ENCODE results near the gene CDT1. TPM values are rescaled to one million over a fixed set of nuclear protein-coding genes. Genes with fewer than 3 reads are reported as not detected.

Gene CDT1
- total RNA-seq, 3 donors from 2014 or later: 1.3 to 3.3 (median 3.2) TPM

DNA sequence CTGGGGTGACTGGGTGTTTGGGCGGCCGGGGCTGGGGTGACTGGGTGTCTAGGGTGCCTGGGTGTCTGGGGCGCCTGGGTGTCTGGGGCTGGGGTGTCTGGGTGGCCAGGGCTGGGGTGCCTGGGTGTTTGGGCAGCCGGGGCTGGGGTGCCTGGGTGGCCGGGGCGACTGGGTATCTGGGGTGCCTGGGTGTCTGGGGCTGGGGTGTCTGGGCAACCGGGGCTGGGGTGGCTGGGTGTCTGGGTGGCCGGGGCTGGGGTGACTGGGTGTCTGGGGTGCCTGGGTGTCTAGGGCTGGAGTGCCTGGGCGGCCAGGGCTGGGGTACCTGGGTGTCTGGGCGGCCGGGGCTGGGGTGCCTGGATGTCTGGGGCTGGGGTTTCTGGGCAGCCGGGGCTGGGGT lies 21.6 kb downstream of the CDT1 start:
- no peaks in the 10 kb centered on the region for H3K27me3 ChIP-seq
- TF ChIP-seq, protein P1, sequence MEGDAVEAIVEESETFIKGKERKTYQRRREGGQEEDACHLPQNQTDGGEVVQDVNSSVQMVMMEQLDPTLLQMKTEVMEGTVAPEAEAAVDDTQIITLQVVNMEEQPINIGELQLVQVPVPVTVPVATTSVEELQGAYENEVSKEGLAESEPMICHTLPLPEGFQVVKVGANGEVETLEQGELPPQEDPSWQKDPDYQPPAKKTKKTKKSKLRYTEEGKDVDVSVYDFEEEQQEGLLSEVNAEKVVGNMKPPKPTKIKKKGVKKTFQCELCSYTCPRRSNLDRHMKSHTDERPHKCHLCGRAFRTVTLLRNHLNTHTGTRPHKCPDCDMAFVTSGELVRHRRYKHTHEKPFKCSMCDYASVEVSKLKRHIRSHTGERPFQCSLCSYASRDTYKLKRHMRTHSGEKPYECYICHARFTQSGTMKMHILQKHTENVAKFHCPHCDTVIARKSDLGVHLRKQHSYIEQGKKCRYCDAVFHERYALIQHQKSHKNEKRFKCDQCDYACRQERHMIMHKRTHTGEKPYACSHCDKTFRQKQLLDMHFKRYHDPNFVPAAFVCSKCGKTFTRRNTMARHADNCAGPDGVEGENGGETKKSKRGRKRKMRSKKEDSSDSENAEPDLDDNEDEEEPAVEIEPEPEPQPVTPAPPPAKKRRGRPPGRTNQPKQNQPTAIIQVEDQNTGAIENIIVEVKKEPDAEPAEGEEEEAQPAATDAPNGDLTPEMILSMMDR (IDR thresholded peaks at IDR 0.05): no peak
- no peak for TF ChIP-seq POLR2A (IDR thresholded peaks at IDR 0.05)
- no peak for TF ChIP-seq POLR2AphosphoS5 (IDR thresholded peaks at IDR 0.05)
- no peak overlapping the region for H3K27ac ChIP-seq
- intact Hi-C loops (cut with DNase I; ENCODE audit: low total_unique reads): no loop called here
- no peaks in the 10 kb centered on the region for H3K4me1 ChIP-seq
- no peak for DNase-seq (ENCODE audit: low spot score in 2 of 2)
- no peaks in the 10 kb centered on the region for H3K36me3 ChIP-seq
- no peaks in the 10 kb centered on the region for H3K9me3 ChIP-seq
- H3K4me3 ChIP-seq: no peak overlapping the region

DNA sequence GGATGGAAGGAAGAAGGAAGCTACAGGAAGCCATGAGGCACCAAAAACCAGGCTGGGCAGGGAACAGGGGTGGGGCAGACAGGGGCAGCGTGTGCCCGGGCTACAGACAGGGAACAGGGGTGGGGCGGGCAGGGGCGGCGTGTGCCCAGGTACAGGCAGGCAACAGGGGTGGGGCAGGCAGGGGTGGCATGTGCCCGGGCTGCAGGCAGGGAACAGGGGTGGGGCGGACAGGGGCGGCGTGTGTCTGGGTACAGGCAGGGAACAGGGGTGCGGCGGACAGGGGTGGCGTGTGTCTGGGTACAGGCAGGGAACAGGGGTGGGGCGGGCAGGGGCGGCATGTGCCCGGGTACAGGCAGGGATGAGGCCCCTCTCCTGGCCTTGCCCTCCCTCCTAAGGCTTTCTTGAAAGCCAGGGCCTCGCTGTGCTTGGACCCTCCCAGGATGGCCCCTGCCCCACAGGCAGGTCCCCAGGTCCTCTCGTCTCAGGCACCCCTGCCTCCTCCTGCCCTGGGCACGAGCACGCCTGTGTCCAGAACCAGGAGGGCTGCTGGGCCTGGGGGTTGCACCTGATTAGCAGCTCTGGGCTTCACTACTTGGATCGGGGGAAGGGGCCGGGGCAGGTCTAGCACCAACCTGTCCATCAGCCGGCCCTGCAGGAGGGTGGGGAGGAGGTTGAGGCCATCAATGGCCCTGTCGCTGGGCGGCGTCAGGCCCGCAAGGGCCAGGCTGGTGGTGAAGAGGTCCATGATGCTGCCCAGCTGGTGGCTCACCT lies 22.7 kb downstream of the CDT1 start:
- intact Hi-C loops (cut with DNase I; ENCODE audit: low total_unique reads): no loop called here
- Histone ChIP-seq H3K36me3 (no peaks in the 10 kb centered on the region), H3K4me3 (no peak overlapping the region), H3K27ac (no peak overlapping the region), H3K27me3 (no peaks in the 10 kb centered on the region), H3K9me3 (no peaks in the 10 kb centered on the region), H3K4me1 (no peaks in the 10 kb centered on the region)
- no peak for DNase-seq (ENCODE audit: low spot score in 2 of 2)
- TF ChIP-seq POLR2AphosphoS5 (IDR thresholded peaks at IDR 0.05): no peak
- TF ChIP-seq POLR2A (IDR thresholded peaks at IDR 0.05): no peak
- TF ChIP-seq, protein P1 (IDR thresholded peaks at IDR 0.05): no peak

DNA sequence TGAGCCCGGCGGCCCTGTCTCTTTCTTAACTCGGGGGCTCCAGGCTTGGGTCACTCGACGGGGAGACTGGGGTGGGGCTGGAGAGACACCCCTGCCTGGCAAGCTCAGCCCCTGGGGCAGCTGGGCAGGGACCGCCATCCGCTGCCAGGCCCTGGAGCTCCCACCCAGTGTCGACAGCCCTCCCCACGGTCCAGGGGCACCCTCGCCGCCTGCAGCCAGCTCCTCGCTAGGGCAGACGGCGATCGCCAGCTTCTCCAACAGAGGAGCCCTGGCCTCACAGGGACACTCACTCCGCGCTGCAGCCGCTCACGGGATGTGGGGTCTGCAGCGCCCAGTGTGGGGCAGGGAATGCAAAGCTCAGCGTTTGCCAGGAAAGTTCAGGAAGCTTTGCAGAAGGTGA lies 24.1 kb downstream of the CDT1 start:
- intact Hi-C loops (cut with DNase I; ENCODE audit: low total_unique reads): no loop called here
- no peak overlapping the region for H3K27ac ChIP-seq
- DNase-seq (ENCODE audit: low spot score in 2 of 2): no peak
- no peaks in the 10 kb centered on the region for H3K27me3 ChIP-seq
- H3K9me3 ChIP-seq: no peaks in the 10 kb centered on the region
- H3K4me1 ChIP-seq: no peaks in the 10 kb centered on the region
- no peaks in the 10 kb centered on the region for H3K36me3 ChIP-seq
- no peak overlapping the region for H3K4me3 ChIP-seq
- no peak for TF ChIP-seq POLR2AphosphoS5 (IDR thresholded peaks at IDR 0.05)
- no peak for TF ChIP-seq POLR2A (IDR thresholded peaks at IDR 0.05)
- TF ChIP-seq, protein P1 (IDR thresholded peaks at IDR 0.05): no peak

DNA sequence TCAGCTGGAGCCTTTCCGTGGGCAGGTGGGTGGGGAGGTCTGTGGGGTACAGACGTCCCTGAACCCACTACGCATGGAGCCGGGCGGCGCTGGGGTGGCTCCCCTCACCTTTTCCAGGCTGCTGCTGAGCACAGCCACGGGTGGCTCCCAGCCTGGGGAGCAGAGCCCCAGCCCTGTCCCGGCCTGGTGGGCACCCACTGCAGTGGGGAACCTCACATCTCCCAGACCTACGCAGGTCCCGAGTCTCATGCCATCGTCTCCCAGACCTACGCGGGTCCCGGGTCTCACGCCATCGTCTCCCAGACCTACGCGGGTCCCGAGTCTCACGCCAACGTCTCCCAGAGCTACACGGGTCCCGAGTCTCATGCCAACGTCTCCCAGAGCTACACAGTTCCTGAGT lies 25.1 kb downstream of the CDT1 start:
- no peak for DNase-seq (ENCODE audit: low spot score in 2 of 2)
- TF ChIP-seq POLR2A (IDR thresholded peaks at IDR 0.05) (no peak), POLR2AphosphoS5 (IDR thresholded peaks at IDR 0.05) (no peak)
- TF ChIP-seq, protein P1 (IDR thresholded peaks at IDR 0.05): no peak
- intact Hi-C loops (cut with DNase I; ENCODE audit: low total_unique reads): no loop called here
- H3K4me1 ChIP-seq: no peaks in the 10 kb centered on the region
- H3K27ac ChIP-seq: no peak overlapping the region
- no peak overlapping the region for H3K4me3 ChIP-seq
- H3K9me3 ChIP-seq: no peaks in the 10 kb centered on the region
- H3K27me3 ChIP-seq: no peaks in the 10 kb centered on the region
- H3K36me3 ChIP-seq: no peaks in the 10 kb centered on the region

DNA sequence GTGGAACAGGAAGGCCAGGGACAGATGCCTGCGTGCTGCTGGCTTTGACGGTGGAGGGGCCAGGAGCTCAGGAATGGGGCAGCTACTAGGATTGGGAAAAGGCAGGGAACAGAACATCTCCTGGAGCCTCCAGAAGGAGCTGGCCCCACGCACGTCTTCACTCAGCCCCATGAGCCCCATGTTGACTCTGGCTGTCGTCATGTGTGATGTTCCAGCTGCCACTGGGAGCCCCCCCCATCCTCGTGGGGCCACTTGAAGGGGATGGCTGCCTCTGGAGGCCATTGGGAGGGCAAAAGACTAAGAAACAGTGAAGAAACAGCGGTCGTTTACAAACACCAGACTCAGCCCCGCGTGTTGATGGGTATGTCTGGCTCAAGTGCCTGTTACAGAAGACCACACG lies 26.7 kb downstream of the CDT1 start:
- no peaks in the 10 kb centered on the region for H3K36me3 ChIP-seq
- H3K27ac ChIP-seq: no peak overlapping the region
- DNase-seq (ENCODE audit: low spot score in 2 of 2): no peak

More for the DNA sequence above, 26.7 kb downstream of the CDT1 start:
- H3K27me3 ChIP-seq: no peaks in the 10 kb centered on the region
- no peak overlapping the region for H3K4me3 ChIP-seq
- no peaks in the 10 kb centered on the region for H3K4me1 ChIP-seq
- H3K9me3 ChIP-seq: no peaks in the 10 kb centered on the region
- no peak for TF ChIP-seq POLR2AphosphoS5 (IDR thresholded peaks at IDR 0.05)
- no peak for TF ChIP-seq POLR2A (IDR thresholded peaks at IDR 0.05)
- TF ChIP-seq, protein P1 (IDR thresholded peaks at IDR 0.05): no peak
- intact Hi-C loops (cut with DNase I; ENCODE audit: low total_unique reads): no loop called here
